ENCODE data around the gene UBE3C. TPM values are rescaled to one million over a fixed set of nuclear protein-coding genes. Genes with fewer than 3 reads are reported as not detected.

The UBE3C gene
- total and polyA plus RNA-seq, 7 experiments from 2014 or later, result 21.3 to 64.6 (median 53.9) TPM

DNA sequence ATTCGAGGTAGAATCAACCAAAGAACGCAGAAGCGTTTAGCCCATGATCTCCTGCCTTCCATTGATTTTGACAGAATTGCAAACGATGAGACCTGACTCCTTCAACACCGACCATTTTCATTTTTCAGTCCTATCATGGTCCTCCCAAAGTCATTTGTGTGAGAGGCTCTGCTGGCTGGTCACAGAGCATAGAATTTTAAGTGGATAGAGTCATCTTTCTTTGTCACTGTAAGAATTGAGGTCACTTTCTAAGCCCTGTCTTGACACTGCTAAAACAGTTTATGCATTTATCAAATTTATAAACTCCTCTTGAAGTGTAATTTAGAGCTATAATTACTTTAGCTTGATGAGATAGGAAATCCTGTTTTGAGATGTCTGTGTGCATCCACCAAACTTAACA is 72.0 kb downstream of the UBE3C start:
- no peak for ATAC-seq
- CTCF ChIA-PET, result no interaction called here

DNA sequence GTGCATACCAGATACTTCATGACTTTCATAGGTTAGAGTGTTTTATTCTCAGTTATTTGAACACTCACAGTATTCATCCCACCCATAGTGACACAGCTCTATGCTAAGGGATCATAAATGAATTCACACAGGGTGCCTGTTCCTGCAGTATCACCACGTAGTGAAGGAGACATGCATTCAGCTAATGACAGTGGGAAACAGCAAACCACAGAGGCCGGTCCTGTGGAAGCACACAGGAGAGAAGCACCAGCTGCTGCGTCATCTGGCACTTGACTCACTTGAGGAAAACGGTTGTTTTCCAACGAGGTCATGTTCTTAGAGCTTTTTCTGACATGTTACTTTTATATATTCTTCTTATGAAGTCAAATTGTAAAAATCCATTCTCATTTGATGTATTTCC is 73.0 kb downstream of the UBE3C start:
- H3K27me3 ChIP-seq (ENCODE audit: control insufficient read depth in 2 of 2, insufficient read depth in 2 of 2, low read length in 2 of 2), result no peaks in the 10 kb centered on the region
- POLR2A ChIA-PET, result no interaction called here
- DNase-seq, result no peak
- Mint-ChIP-seq H3K4me3 (no peak overlapping the region), H3K36me3 (peaks cover 0 to 30% (median 4%) of the 10 kb centered on the region in 5 donors), H3K4me1 (peaks cover 0 to 4% (median 0%) of the 10 kb centered on the region in 7 donors), H3K9me3 (no peaks in the 10 kb centered on the region), H3K27ac (peak overlapping the region in 1 of 9 donors; percentile 10), H3K27me3 (no peaks in the 10 kb centered on the region)
- no peaks in the 10 kb centered on the region for H3K9me3 ChIP-seq (ENCODE audit: control insufficient read depth in 2 of 3, low read length in 3 of 3)
- no peak overlapping the region for H3K27ac ChIP-seq (ENCODE audit: low read depth, low read length)
- intact Hi-C loops (cut with micrococcal nuclease), result no loop called here
- H3K4me1 ChIP-seq (ENCODE audit: control insufficient read depth in 2 of 2, insufficient read depth in 2 of 2, low read length in 2 of 2), result no peaks in the 10 kb centered on the region
- no peak for ATAC-seq
- CTCF ChIA-PET, result no interaction called here
- H3K36me3 ChIP-seq (ENCODE audit: control insufficient read depth in 2 of 3, insufficient read depth in 3 of 3, low read length in 3 of 3), result peaks cover 0 to 28% (median 0%) of the 10 kb centered on the region in 3 experiments
- H3K4me3 ChIP-seq (ENCODE audit: low read length), result no peak overlapping the region

More for the DNA sequence above, 72.0 kb downstream of the UBE3C start:
- Histone ChIP-seq H3K4me3 (ENCODE audit: low read length) (no peak overlapping the region), H3K9me3 (ENCODE audit: control insufficient read depth in 2 of 3, low read length in 3 of 3) (no peaks in the 10 kb centered on the region), H3K27ac (ENCODE audit: low read depth, low read length) (no peak overlapping the region), H3K4me1 (ENCODE audit: control insufficient read depth in 2 of 2, insufficient read depth in 2 of 2, low read length in 2 of 2) (no peaks in the 10 kb centered on the region), H3K36me3 (ENCODE audit: control insufficient read depth in 2 of 3, insufficient read depth in 3 of 3, low read length in 3 of 3) (peaks cover 0 to 26% (median 0%) of the 10 kb centered on the region in 3 experiments), H3K27me3 (ENCODE audit: control insufficient read depth in 2 of 2, insufficient read depth in 2 of 2, low read length in 2 of 2) (no peaks in the 10 kb centered on the region)
- Mint-ChIP-seq H3K27me3 (no peaks in the 10 kb centered on the region), H3K36me3 (peaks cover 0 to 36% (median 4%) of the 10 kb centered on the region in 5 donors), H3K27ac (peak overlapping the region in 2 of 9 donors; percentile 23 to 66), H3K4me3 (no peak overlapping the region), H3K9me3 (no peaks in the 10 kb centered on the region), H3K4me1 (peaks cover 0 to 4% (median 0%) of the 10 kb centered on the region in 7 donors)
- no peak for DNase-seq
- intact Hi-C loops (cut with micrococcal nuclease), result no loop called here
- POLR2A ChIA-PET, result no interaction called here

DNA sequence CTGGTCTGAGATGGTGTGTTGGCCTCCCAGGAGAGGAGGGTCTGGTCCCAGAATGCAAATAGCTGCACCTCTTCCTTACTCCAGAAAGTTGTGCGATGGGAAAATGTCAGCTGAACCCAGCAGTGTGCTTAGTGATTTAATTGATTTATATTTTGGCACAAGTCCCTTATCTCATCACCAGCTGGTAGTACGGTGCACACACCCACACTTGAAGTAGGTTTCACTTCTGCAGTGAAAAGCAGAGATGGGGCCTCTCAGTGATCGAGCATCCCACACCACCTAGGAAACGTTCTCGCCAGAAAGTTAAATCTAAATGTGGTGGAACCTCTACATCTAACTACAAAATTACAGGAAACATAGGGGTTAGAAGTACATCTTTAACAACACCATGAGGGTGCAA is 80.4 kb downstream of the UBE3C start:
- no peak for ATAC-seq
- Histone ChIP-seq H3K36me3 (ENCODE audit: control insufficient read depth in 2 of 3, insufficient read depth in 3 of 3, low read length in 3 of 3) (peaks cover 0 to 62% (median 10%) of the 10 kb centered on the region in 3 experiments), H3K4me3 (ENCODE audit: low read length) (no peak overlapping the region), H3K27me3 (ENCODE audit: control insufficient read depth in 2 of 2, insufficient read depth in 2 of 2, low read length in 2 of 2) (no peaks in the 10 kb centered on the region), H3K27ac (ENCODE audit: low read depth, low read length) (no peak overlapping the region), H3K4me1 (ENCODE audit: control insufficient read depth in 2 of 2, insufficient read depth in 2 of 2, low read length in 2 of 2) (no peaks in the 10 kb centered on the region), H3K9me3 (ENCODE audit: control insufficient read depth in 2 of 3, low read length in 3 of 3) (no peaks in the 10 kb centered on the region)
- intact Hi-C loops (cut with micrococcal nuclease), result no loop called here
- Mint-ChIP-seq H3K36me3 (peaks cover 4 to 23% (median 7%) of the 10 kb centered on the region in 5 donors), H3K27me3 (no peaks in the 10 kb centered on the region), H3K4me1 (no peaks in the 10 kb centered on the region), H3K4me3 (peak overlapping the region in 1 of 10 donors; percentile 14), H3K9me3 (no peaks in the 10 kb centered on the region), H3K27ac (peak overlapping the region in 1 of 9 donors; percentile 59)
- ChIA-PET POLR2A (no interaction called here), CTCF (no interaction called here)
- no peak for DNase-seq

DNA sequence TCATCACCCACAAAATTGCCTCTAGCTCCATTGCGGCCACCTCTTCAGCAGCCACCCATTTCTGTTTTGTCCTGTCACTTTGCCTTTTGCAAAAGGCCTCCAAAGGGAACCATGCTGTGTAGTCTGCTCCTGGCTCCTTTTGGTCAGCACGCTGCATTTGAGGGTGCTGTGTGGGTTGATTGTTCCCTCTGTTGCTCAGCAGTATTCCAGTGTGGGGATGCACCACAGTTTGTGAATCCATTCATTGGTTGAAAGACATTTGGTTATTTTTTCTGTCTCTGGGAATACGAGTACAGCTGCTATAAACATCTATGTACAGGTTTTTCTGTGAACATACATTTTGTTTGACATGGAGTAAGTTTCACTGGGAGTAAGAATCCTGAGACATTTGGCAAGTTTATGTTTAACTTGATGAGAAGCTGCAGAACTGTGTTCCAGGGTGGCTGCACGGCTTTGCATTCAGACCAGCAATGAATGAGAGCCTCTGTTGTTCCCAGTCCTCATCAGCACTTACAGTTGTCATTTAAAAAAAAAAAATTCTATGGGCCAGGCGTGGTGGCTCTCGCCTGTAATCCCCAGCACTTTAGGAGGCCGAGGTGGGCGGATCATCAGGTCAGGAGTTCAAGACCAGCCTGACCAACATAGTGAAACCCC is 82.3 kb downstream of the UBE3C start:
- peaks cover 4 to 73% (median 10%) of the 10 kb centered on the region in 3 experiments for H3K36me3 ChIP-seq (ENCODE audit: control insufficient read depth in 2 of 3, insufficient read depth in 3 of 3, low read length in 3 of 3)
- no peaks in the 10 kb centered on the region for H3K27me3 ChIP-seq (ENCODE audit: control insufficient read depth in 2 of 2, insufficient read depth in 2 of 2, low read length in 2 of 2)
- Mint-ChIP-seq H3K4me1 (peaks cover 0 to 4% (median 0%) of the 10 kb centered on the region in 7 donors), H3K36me3 (peaks cover 4 to 32% (median 13%) of the 10 kb centered on the region in 5 donors), H3K4me3 (no peak overlapping the region), H3K27ac (peak overlapping the region in 1 of 9 donors; percentile 31), H3K27me3 (no peaks in the 10 kb centered on the region), H3K9me3 (no peaks in the 10 kb centered on the region)
- ATAC-seq (no peak), DNase-seq (no peak)
- ChIA-PET CTCF (no interaction called here), POLR2A (no interaction called here)
- intact Hi-C loops (cut with micrococcal nuclease), result no loop called here
- H3K4me1 ChIP-seq (ENCODE audit: control insufficient read depth in 2 of 2, insufficient read depth in 2 of 2, low read length in 2 of 2), result no peaks in the 10 kb centered on the region
- H3K9me3 ChIP-seq (ENCODE audit: control insufficient read depth in 2 of 3, low read length in 3 of 3), result no peaks in the 10 kb centered on the region
- H3K27ac ChIP-seq (ENCODE audit: low read depth, low read length), result no peak overlapping the region
- H3K4me3 ChIP-seq (ENCODE audit: low read length), result no peak overlapping the region

DNA sequence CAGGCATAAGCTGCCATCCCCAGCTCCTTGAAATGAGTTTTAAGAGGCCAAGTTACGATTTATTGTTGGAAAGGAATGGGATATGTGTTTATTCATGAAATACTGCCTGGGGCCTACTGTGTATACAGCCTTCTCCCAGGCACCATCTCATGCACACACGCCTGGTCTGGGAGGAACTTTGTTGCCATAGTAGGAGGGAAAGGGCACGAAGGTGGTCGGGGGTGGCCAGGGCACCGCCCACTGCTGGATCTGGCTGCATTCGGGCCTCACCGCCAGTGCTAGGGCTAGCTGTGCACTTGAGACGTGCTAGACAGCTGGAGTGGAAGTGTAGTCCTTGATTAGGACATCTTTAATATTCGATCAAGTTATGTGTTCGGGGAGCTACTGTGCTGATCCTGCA is 84.0 kb downstream of the UBE3C start:
- peaks cover 0 to 4% (median 0%) of the 10 kb centered on the region in 7 donors for H3K4me1 Mint-ChIP-seq
- Histone ChIP-seq H3K27ac (ENCODE audit: low read depth, low read length) (no peak overlapping the region), H3K4me1 (ENCODE audit: control insufficient read depth in 2 of 2, insufficient read depth in 2 of 2, low read length in 2 of 2) (no peaks in the 10 kb centered on the region), H3K4me3 (ENCODE audit: low read length) (no peak overlapping the region), H3K9me3 (ENCODE audit: control insufficient read depth in 2 of 3, low read length in 3 of 3) (no peaks in the 10 kb centered on the region), H3K27me3 (ENCODE audit: control insufficient read depth in 2 of 2, insufficient read depth in 2 of 2, low read length in 2 of 2) (no peaks in the 10 kb centered on the region), H3K36me3 (ENCODE audit: control insufficient read depth in 2 of 3, insufficient read depth in 3 of 3, low read length in 3 of 3) (peaks cover 4 to 73% (median 5%) of the 10 kb centered on the region in 3 experiments)
- peaks cover 4 to 39% (median 13%) of the 10 kb centered on the region in 5 donors for H3K36me3 Mint-ChIP-seq
- CTCF ChIA-PET, result no interaction called here
- ATAC-seq (no peak), DNase-seq (no peak)
- intact Hi-C loops (cut with micrococcal nuclease), result no loop called here
- POLR2A ChIA-PET, result interaction anchor here (0.7 kb wide), 1 partner anchor 1274 kb away, joined by 3 read pairs; no protein-coding TSS in a partner anchor
- H3K4me3 Mint-ChIP-seq, result no peak overlapping the region
- H3K27ac Mint-ChIP-seq, result peak overlapping the region in 2 of 9 donors; percentile 23 to 49
- H3K27me3 Mint-ChIP-seq, result no peaks in the 10 kb centered on the region
- H3K9me3 Mint-ChIP-seq, result no peaks in the 10 kb centered on the region

DNA sequence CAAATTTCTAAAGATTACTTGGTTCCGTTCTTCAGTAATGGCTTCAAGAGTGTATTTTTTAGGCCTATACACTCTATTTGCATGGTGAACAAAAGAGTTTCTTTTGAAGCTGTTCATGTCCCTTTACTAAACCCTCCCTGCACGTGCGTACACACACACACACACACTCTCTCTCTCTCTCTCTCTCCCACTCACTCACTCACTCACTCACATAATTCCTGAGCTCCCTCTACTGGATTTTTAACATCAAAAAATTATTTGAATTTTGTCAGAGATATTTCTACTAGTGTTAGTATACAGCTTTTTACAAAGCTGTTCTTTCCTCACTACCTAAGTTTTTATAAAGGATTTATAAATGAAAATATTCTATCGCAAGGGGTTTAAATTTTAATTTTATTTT is 85.9 kb downstream of the UBE3C start:
- POLR2A ChIA-PET, result interaction anchor here (0.7 kb wide), 1 partner anchor 90 kb away, joined by 5 read pairs; no protein-coding TSS in a partner anchor
- Histone ChIP-seq H3K9me3 (ENCODE audit: control insufficient read depth in 2 of 3, low read length in 3 of 3) (no peaks in the 10 kb centered on the region), H3K4me3 (ENCODE audit: low read length) (no peak overlapping the region), H3K4me1 (ENCODE audit: control insufficient read depth in 2 of 2, insufficient read depth in 2 of 2, low read length in 2 of 2) (no peaks in the 10 kb centered on the region), H3K27me3 (ENCODE audit: control insufficient read depth in 2 of 2, insufficient read depth in 2 of 2, low read length in 2 of 2) (no peaks in the 10 kb centered on the region), H3K27ac (ENCODE audit: low read depth, low read length) (no peak overlapping the region), H3K36me3 (ENCODE audit: control insufficient read depth in 2 of 3, insufficient read depth in 3 of 3, low read length in 3 of 3) (peaks cover 4 to 70% (median 12%) of the 10 kb centered on the region in 3 experiments)
- peaks cover 0 to 4% (median 0%) of the 10 kb centered on the region in 7 donors for H3K4me1 Mint-ChIP-seq
- no peak for DNase-seq
- no peaks in the 10 kb centered on the region for H3K27me3 Mint-ChIP-seq
- H3K4me3 Mint-ChIP-seq, result no peak overlapping the region
- ATAC-seq, result no peak
- intact Hi-C loops (cut with micrococcal nuclease), result no loop called here
- H3K9me3 Mint-ChIP-seq, result no peaks in the 10 kb centered on the region
- CTCF ChIA-PET, result interaction anchor here (0.6 kb wide), 1 partner anchor 253 kb away, joined by 4 read pairs; no protein-coding TSS in a partner anchor
- H3K27ac Mint-ChIP-seq, result peak overlapping the region in 1 of 9 donors; percentile 74
- peaks cover 4 to 34% (median 12%) of the 10 kb centered on the region in 5 donors for H3K36me3 Mint-ChIP-seq
